IMR-90 (cell line): Measurements from ENCODE around the gene ENPEP.

Source experiments
- CEBPB ChIP-seq: IDR thresholded peaks from 2 replicates; pipeline ENCODE4 v1.6.1; 2012; ENCODE audit warnings: low read depth, low read length, improper control_type of control experiment
- MAFK ChIP-seq: IDR thresholded peaks from 2 replicates; pipeline ENCODE4 v1.6.1; 2012; ENCODE audit warnings: low read depth, low read length, improper control_type of control experiment
- MXI1 ChIP-seq: IDR thresholded peaks from 2 replicates; pipeline ENCODE4 v1.6.1; 2012; ENCODE audit warnings: low read depth, mild to moderate bottlenecking, low read length, moderate library complexity, borderline replicate concordance
- NFE2L2 ChIP-seq: fragments of 150-350 bp; IDR thresholded peaks from 2 replicates; pipeline ENCODE4 v1.6.1; 2016; ENCODE audit warnings: low read depth, mild to moderate bottlenecking, low read length
- POLR2A ChIP-seq: IDR thresholded peaks from 2 replicates; pipeline ENCODE4 v1.6.1; 2012; ENCODE audit warnings: mild to moderate bottlenecking, low read depth, low read length
- RAD21 ChIP-seq: IDR thresholded peaks from 2 replicates; pipeline ENCODE4 v1.6.1; 2012; ENCODE audit warnings: low read length, improper control_type of control experiment
- RCOR1 ChIP-seq: IDR thresholded peaks from 2 replicates; pipeline ENCODE4 v1.6.1; 2012; ENCODE audit warnings: mild to moderate bottlenecking, low read length, improper control_type of control experiment; ENCODE audit not compliant: insufficient replicate concordance
- RFX5 ChIP-seq: IDR thresholded peaks from 2 replicates; pipeline ENCODE4 v1.8.0; 2012; ENCODE audit warnings: low read depth, mild to moderate bottlenecking, low read length, moderate library complexity
- SMC3 ChIP-seq: fragments of 150-350 bp; IDR thresholded peaks from 2 replicates; pipeline ENCODE4 v1.6.1; 2016; ENCODE audit warnings: low read depth, mild to moderate bottlenecking, antibody characterized with exemption, low read length, moderate library complexity
- USF2 ChIP-seq: fragments of 150-350 bp; IDR thresholded peaks from 2 replicates; pipeline ENCODE4 v1.6.1; 2017; ENCODE audit warnings: mild to moderate bottlenecking, antibody characterized with exemption, low read length, low read depth
- TF ChIP-seq, protein P1 (sequence below): conservative IDR thresholded peaks from 2 replicates; pipeline ENCODE4 v1.5.1; 2012; ENCODE audit warnings: mild to moderate bottlenecking, low read depth, low read length, improper control_type of control experiment

DNA sequence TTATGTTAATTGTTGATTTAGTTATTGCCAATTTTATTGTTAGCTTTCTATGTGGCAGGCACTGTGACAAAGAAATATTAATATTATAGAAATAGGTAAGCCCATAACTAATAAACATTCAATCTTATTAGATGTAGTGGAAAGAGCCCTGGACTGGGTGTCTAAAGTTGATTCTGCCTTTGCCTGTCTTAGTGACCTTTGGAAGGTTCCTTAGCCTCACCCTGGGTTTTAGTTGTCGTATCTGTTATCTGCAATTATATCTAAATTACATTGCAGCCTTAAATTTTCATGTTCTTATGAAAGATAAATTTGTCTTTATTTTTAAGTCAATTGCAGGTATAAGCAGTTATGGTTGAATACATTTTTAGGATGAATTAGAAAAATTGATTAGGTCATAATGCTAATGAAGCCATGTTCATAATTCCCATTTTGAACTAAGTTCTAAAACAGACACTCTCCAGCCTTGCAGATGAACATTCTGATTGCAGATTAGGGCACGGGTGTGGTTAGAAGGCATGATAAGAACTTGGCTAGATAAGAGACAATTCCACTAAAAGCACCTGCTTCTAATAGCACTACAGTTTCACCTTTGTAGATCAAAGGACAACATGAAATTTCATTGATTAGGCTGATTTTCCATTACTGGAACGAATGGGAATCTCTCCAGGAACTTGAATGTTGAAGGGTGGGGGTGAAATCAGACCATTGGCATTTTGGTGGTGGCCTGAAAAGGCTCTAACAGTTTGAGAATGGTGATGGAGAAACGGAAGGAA, 17.3 kb upstream of the ENPEP start:
- TF ChIP-seq MXI1 (no peak), USF2 (no peak), RFX5 (no peak), NFE2L2 (no peak), POLR2A (no peak), RAD21 (no peak), CEBPB (no peak), SMC3 (no peak), MAFK (no peak), RCOR1 (no peak)
- TF ChIP-seq, protein P1, sequence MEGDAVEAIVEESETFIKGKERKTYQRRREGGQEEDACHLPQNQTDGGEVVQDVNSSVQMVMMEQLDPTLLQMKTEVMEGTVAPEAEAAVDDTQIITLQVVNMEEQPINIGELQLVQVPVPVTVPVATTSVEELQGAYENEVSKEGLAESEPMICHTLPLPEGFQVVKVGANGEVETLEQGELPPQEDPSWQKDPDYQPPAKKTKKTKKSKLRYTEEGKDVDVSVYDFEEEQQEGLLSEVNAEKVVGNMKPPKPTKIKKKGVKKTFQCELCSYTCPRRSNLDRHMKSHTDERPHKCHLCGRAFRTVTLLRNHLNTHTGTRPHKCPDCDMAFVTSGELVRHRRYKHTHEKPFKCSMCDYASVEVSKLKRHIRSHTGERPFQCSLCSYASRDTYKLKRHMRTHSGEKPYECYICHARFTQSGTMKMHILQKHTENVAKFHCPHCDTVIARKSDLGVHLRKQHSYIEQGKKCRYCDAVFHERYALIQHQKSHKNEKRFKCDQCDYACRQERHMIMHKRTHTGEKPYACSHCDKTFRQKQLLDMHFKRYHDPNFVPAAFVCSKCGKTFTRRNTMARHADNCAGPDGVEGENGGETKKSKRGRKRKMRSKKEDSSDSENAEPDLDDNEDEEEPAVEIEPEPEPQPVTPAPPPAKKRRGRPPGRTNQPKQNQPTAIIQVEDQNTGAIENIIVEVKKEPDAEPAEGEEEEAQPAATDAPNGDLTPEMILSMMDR: no peak
